GM23248 (cell line): ENCODE results near the gene ADORA1. TPM values are rescaled to one million over a fixed set of nuclear protein-coding genes. Genes with fewer than 3 reads are reported as not detected.

ENCODE experiments used
- DNase-seq: peaks from one replicate; pipeline ENCODE4 v3.0.0-alpha.2; 2015
- H2AFZ ChIP-seq: fragments of 200-600 bp; sonication (generic); 2 replicates; pipeline ENCODE4 v1.6.1; 2016; ENCODE audit warnings: antibody characterized with exemption
- H3F3A ChIP-seq: fragments of 200-600 bp; sonication (generic); 2 replicates; pipeline ENCODE4 v1.6.1; 2016; ENCODE audit warnings: mild to moderate bottlenecking, antibody characterized with exemption, mixed run types; ENCODE audit not compliant: insufficient read depth
- H3K27ac ChIP-seq: fragments of 200-600 bp; sonication (generic); 2 replicates; pipeline ENCODE4 v1.5.1; 2016; ENCODE audit warnings: mild to moderate bottlenecking
- H3K27me3 ChIP-seq: fragments of 200-600 bp; sonication (generic); replicated peaks from 2 replicates; pipeline ENCODE4 v1.6.1; 2016; ENCODE audit warnings: mild to moderate bottlenecking; ENCODE audit not compliant: insufficient read depth
- H3K36me3 ChIP-seq: fragments of 200-600 bp; sonication (generic); 2 replicates; pipeline ENCODE4 v1.6.1; 2016; ENCODE audit warnings: low read depth, mild to moderate bottlenecking
- H3K4me1 ChIP-seq: fragments of 200-600 bp; sonication (generic); 2 replicates; pipeline ENCODE4 v1.6.1; 2016; ENCODE audit warnings: mild to moderate bottlenecking; ENCODE audit not compliant: insufficient read depth
- H3K4me2 ChIP-seq: fragments of 200-600 bp; sonication (generic); one replicate; pipeline ENCODE4 v1.6.1; 2016; ENCODE audit warnings: mild to moderate bottlenecking; ENCODE audit not compliant: unreplicated experiment
- H3K4me3 ChIP-seq: fragments of 200-600 bp; sonication (generic); 2 replicates; pipeline ENCODE4 v1.5.1; 2016; ENCODE audit warnings: mild to moderate bottlenecking
- H3K79me2 ChIP-seq: fragments of 200-600 bp; sonication (generic); 2 replicates; pipeline ENCODE4 v1.6.1; 2016; ENCODE audit warnings: mild to moderate bottlenecking; ENCODE audit not compliant: insufficient read depth
- H3K9ac ChIP-seq: fragments of 200-600 bp; sonication (generic); 2 replicates; pipeline ENCODE4 v1.6.1; 2016; ENCODE audit warnings: mild to moderate bottlenecking
- H3K9me2 ChIP-seq: fragments of 200-600 bp; sonication (generic); 2 replicates; pipeline ENCODE4 v1.6.1; 2016; ENCODE audit warnings: mixed run types, mild to moderate bottlenecking, moderate library complexity; ENCODE audit not compliant: insufficient read depth
- H3K9me3 ChIP-seq: fragments of 200-600 bp; sonication (generic); one replicate; pipeline ENCODE4 v1.6.1; 2017; ENCODE audit warnings: low read depth
- H4K20me1 ChIP-seq: fragments of 200-600 bp; sonication (generic); 2 replicates; pipeline ENCODE4 v1.6.0; 2016; ENCODE audit not compliant: insufficient read depth
- EZH2 ChIP-seq: fragments of 200-600 bp; sonication (generic); IDR thresholded peaks from 2 replicates; pipeline ENCODE4 v1.6.1; 2018; ENCODE audit warnings: antibody characterized with exemption, mild to moderate bottlenecking; ENCODE audit not compliant: insufficient read depth, poor library complexity, severe bottlenecking
- EZH2phosphoT487 ChIP-seq: fragments of 200-600 bp; sonication (generic); IDR thresholded peaks from 2 replicates; pipeline ENCODE4 v1.6.1; 2018; ENCODE audit warnings: antibody characterized with exemption, moderate library complexity, mild to moderate bottlenecking, low read depth; ENCODE audit not compliant: insufficient read depth
- WGBS, 2 experiments: methylation state at CpG; one replicate each; pipeline ENCODE4 v1.1.6; 2015 to 2017; ENCODE audit warnings: low lambda C conversion rate in 2 of 2, low coverage in 1 of 2; ENCODE audit errors: missing lambda C conversion rate in 2 of 2; 5-methylcytosine and 5-hydroxymethylcytosine counted together
- in situ Hi-C: fragments of 300-500 bp; cut with MboI; formaldehyde crosslinking; loops from 2 replicates; pipeline ENCODE4 v1.15.0; 2020
- polyA plus RNA-seq: library from polyadenylated mRNA; unstranded; fragments of >200 nt; fragmentation: Nextera tagmentation; extraction: Ambion mirVana; gene quantifications from 2 replicates; pipeline ENCODE4 v1.2.1, GENCODE V29; 2016
- total RNA-seq: library from RNA; depleted of rRNA; stranded (reverse); fragments of >200 nt; shearing (Covaris generic); gene quantifications from 2 replicates; pipeline ENCODE4 v1.2.3, GENCODE V29; 2014

ADORA1 gene
- total and polyA plus RNA-seq, 2 experiments from 2014 or later = 2.2 to 5.8 TPM

DNA sequence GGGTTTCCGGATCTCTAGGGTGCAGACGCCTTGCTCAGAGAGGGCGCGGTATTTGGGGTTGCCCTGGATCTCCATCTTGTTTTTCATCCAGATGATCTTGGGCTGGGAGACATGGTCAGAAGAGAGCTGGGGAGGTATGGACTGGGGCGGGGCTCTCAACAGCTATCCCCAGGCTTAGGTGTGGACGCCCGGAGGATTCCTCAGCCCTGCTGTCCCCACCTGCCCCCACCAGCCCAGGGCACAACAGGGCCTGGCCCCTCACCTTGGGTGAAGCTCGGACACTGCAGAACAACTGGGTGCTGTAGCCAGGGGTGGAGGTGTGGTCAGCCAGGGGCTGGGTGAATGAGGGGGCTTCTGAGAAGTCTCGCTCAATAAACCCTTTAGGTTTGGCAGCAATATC lies 41.5 kb downstream of the ADORA1 start:
- no peaks in the 10 kb centered on the region for H3K27me3 ChIP-seq
- H3K36me3 ChIP-seq = no peaks in the 10 kb centered on the region
- no peak overlapping the region for H3K9ac ChIP-seq
- no peaks in the 10 kb centered on the region for H3K9me3 ChIP-seq
- no peak overlapping the region for H2AFZ ChIP-seq
- no peak overlapping the region for H3K4me3 ChIP-seq
- TF ChIP-seq EZH2 (no peak), EZH2phosphoT487 (no peak)
- H3K79me2 ChIP-seq = no peaks in the 10 kb centered on the region
- no peaks in the 10 kb centered on the region for H4K20me1 ChIP-seq
- no peak overlapping the region for H3K4me2 ChIP-seq
- no peaks in the 10 kb centered on the region for H3F3A ChIP-seq
- in situ Hi-C loops = no loop called here
- 82 to 86% methylated on average over 9 of the region's 9 CpGs for WGBS, 2 experiments
- no peaks in the 10 kb centered on the region for H3K4me1 ChIP-seq
- no peaks in the 10 kb centered on the region for H3K9me2 ChIP-seq
- DNase-seq = no peak
- H3K27ac ChIP-seq = no peak overlapping the region

DNA sequence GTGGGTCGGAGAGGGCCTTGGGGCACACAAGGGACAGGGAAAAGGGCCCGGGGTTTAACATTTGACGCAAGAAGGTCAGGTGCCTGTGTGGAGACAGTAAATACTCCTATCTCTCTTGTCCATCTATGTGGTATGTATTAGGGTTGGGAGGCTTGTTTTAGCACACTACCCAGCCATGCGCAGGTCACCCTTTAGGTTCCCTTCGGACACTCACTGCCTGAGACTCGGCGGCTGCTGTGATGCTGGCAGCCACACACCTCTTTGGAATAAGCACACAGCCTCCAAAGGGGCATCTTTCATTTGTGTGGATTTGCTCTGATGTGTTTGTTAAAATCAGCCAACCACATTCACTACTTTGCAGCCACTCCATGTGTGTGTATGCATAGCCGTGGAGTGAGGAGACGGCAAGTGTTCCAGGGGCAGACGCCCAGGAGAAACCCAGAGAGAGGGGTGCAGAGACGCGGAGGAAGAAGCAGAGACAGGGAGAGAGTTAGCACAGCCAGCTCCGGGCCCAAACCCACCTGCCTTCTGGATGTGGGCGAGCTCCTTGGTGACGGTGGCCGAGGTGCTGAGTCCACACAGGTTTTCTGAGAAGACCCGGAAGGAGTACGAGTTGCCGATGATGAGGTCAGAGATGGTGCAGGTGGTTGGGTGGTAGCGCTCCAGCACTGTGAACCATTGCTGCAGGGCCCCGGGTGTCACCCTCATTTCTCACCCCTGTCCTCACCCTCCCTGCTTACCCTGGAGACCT lies 42.4 kb downstream of the ADORA1 start:
- DNase-seq = no peak
- Histone ChIP-seq H3K9me2 (no peaks in the 10 kb centered on the region), H3K4me3 (no peak overlapping the region), H3K27me3 (no peaks in the 10 kb centered on the region), H3K4me1 (no peaks in the 10 kb centered on the region), H3K9ac (no peak overlapping the region), H4K20me1 (no peaks in the 10 kb centered on the region), H3K9me3 (no peaks in the 10 kb centered on the region), H3K79me2 (no peaks in the 10 kb centered on the region), H3K4me2 (no peak overlapping the region), H3K36me3 (no peaks in the 10 kb centered on the region), H3F3A (no peaks in the 10 kb centered on the region), H2AFZ (no peak overlapping the region), H3K27ac (no peak overlapping the region)
- TF ChIP-seq EZH2 (no peak), EZH2phosphoT487 (no peak)
- WGBS, 2 experiments = 81 to 84% methylated on average over 16 to 21 of the region's 21 CpGs
- in situ Hi-C loops = no loop called here

DNA sequence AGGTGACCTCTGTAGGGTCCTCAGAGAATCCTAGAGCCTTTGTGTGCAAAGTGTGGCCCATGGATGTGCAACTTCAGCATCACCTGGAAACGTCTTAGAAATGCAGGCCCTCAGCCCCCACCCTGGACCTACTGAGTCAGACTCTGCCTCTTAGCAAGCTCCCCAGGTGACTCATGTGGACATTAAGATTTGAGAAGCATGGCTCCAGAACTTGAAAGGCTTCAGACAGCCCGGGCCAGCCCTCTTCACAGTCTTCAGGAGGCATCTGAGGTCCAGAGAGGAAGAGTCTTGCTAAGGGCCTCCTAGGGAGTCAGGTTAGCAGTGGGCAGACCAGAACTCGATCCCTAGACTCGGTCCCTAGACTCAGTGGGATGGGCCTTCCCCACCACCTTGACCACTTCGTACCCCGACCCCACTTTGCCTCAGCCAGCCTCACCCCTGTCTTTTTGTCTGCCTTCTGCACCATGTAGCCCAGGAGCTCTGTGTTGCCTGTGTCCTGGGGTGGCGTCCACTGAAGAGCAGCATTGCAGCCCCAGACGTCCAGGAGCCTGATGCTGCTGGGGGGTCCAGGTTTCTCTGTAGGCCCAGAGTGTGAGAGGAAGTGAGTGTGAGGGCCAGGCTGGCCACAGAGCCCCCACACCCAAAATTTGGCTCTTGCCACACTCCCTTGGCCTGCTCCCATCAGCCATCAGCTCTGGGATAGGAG lies 43.3 kb downstream of the ADORA1 start:
- H3K4me3 ChIP-seq = no peak overlapping the region
- no peak overlapping the region for H3K4me2 ChIP-seq
- no peaks in the 10 kb centered on the region for H3K9me3 ChIP-seq
- TF ChIP-seq EZH2 = no peak
- no peak overlapping the region for H2AFZ ChIP-seq
- DNase-seq = peak; percentile 79
- no peaks in the 10 kb centered on the region for H3K36me3 ChIP-seq
- no peaks in the 10 kb centered on the region for H3K79me2 ChIP-seq
- H3K9me2 ChIP-seq = no peaks in the 10 kb centered on the region
- no peaks in the 10 kb centered on the region for H3F3A ChIP-seq
- in situ Hi-C loops = no loop called here
- H3K27ac ChIP-seq = no peak overlapping the region
- peaks cover 2% of the 10 kb centered on the region; the same call in 1 of the 2 replicates for H3K4me1 ChIP-seq
- H3K9ac ChIP-seq = no peak overlapping the region
- 80 to 81% methylated on average over 8 of the region's 8 CpGs for WGBS, 2 experiments
- H3K27me3 ChIP-seq = no peaks in the 10 kb centered on the region
- no peaks in the 10 kb centered on the region for H4K20me1 ChIP-seq

DNA sequence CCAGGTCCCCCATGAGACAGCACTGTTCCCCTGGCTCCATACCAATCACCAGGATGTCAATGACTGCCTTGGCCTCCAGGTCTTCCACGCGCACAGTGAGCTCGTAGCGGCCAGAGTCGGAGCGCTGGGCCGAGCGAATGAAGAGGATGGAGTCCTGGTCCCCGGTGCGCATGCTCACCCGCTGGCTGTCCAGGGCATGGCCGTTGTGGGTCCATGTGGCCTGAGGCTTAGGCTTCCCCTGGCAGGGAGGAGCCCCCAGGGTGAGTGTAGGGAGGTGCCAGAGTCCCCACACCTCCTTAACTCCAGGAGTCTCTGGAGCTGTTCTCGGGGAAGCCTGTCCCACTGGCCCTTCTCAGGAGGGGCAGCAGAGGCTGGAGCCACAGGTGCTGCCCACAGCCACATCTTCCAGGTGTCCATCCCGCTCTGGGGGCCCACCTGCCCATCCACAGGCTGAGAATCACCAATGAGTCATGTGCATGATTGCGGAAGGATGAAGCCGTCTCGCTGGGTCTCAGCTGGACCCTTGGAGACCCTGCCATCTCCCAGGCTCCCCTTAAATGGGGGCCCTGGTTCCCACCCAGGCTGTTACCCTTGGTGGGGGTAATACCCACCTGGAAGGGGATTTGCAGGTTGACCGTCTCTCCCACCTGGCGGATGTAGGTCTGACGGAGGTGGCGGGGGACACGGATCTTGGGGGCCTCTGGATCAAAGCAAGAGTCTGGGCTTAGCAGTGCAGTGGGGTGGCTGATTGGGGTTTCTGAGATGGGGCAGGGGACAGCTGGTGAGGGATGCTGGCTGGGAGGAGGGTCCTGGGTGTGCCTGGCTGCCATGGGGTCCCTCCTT lies 44.0 kb downstream of the ADORA1 start:
- H4K20me1 ChIP-seq = no peaks in the 10 kb centered on the region
- no peak for DNase-seq
- TF ChIP-seq EZH2 (no peak), EZH2phosphoT487 (no peak)
- H3K36me3 ChIP-seq = no peaks in the 10 kb centered on the region
- H3K9ac ChIP-seq = no peak overlapping the region
- H3F3A ChIP-seq = peaks cover 1% of the 10 kb centered on the region; the same call in 1 of the 2 replicates
- H3K9me2 ChIP-seq = no peaks in the 10 kb centered on the region
- H3K4me3 ChIP-seq = no peak overlapping the region
- H3K27me3 ChIP-seq = no peaks in the 10 kb centered on the region
- in situ Hi-C loops = no loop called here
- no peaks in the 10 kb centered on the region for H3K9me3 ChIP-seq
- H3K27ac ChIP-seq = no peak overlapping the region
- H3K4me2 ChIP-seq = no peak overlapping the region
- H3K4me1 ChIP-seq = peaks cover 10% of the 10 kb centered on the region
- H3K79me2 ChIP-seq = no peaks in the 10 kb centered on the region
- 92 to 94% methylated on average over 21 to 22 of the region's 22 CpGs for WGBS, 2 experiments
- H2AFZ ChIP-seq = no peak overlapping the region
